Tibial nerve (tissue), 4 donors: ENCODE results near the gene CPAMD8. TPM values are rescaled to one million over a fixed set of nuclear protein-coding genes. Genes with fewer than 3 reads are reported as not detected.
A peak's percentile ranks its signal among the peaks of the same experiment; 100 is the strongest.

ENCODE experiments used
- DNase-seq, 2 donors: peaks; one replicate each; pipeline ENCODE4 v3.0.0-alpha.2; 2019; ENCODE audit warnings: low spot score in 2 of 2
- H3K27ac ChIP-seq, 4 donors: fragments of 200-600 bp; sonication (generic) in 3 of 4; one replicate each; pipeline ENCODE4 v1.5.1; 2017 to 2019; ENCODE audit warnings: mild to moderate bottlenecking in 1 of 4
- H3K27me3 ChIP-seq, 2 donors: fragments of 200-600 bp; sonication (generic) in 1 of 2; one replicate each; pipeline versions ENCODE4 v1.5.1 to v1.6.0; 2017 to 2019
- H3K36me3 ChIP-seq, 3 donors: fragments of 200-600 bp; sonication (generic); one replicate each; pipeline ENCODE4 v1.5.1; 2018 to 2019
- H3K4me1 ChIP-seq, 4 donors: fragments of 200-600 bp; sonication (generic) in 3 of 4; one replicate each; pipeline ENCODE4 v1.5.1; 2017 to 2019
- H3K4me3 ChIP-seq, 4 donors: fragments of 200-600 bp; sonication (generic) in 3 of 4; one replicate each; pipeline ENCODE4 v1.5.1; 2017 to 2019; ENCODE audit warnings: mild to moderate bottlenecking in 1 of 4, moderate library complexity in 1 of 4
- H3K9me3 ChIP-seq, 4 donors: fragments of 200-600 bp; sonication (generic) in 3 of 4; one replicate each; pipeline ENCODE4 v1.5.1; 2017 to 2019
- EP300 ChIP-seq, 2 donors: sonication (generic); formaldehyde crosslinking; IDR thresholded peaks; one replicate each; pipeline ENCODE4 v1.6.1; 2017; ENCODE audit warnings: antibody characterized with exemption in 2 of 2, mild to moderate bottlenecking in 1 of 2
- POLR2A ChIP-seq, 2 donors: fragments of 450-650 bp; IDR thresholded peaks; one replicate each; pipeline ENCODE4 v1.6.1; 2017; ENCODE audit warnings: antibody characterized with exemption in 2 of 2, mild to moderate bottlenecking in 2 of 2, moderate library complexity in 2 of 2
- WGBS, 2 donors: methylation state at CpG; one replicate each; pipeline ENCODE4 v1.1.5; 2018; 5-methylcytosine and 5-hydroxymethylcytosine counted together
- total RNA-seq, 4 donors: library from RNA; depleted of rRNA; stranded (reverse); fragments of >200 nt; gene quantifications; one replicate each; pipeline ENCODE4 v1.1.0, GENCODE V29; 2016
- TF ChIP-seq, protein P1 (sequence below), 5 experiments: fragments of 200-600 bp in 3 of 5; fragments of 450-650 bp in 2 of 5; sonication (generic) in 3 of 5; IDR thresholded peaks; one replicate each; pipeline ENCODE4 v1.5.1; 2016 to 2019; ENCODE audit warnings: antibody characterized with exemption in 5 of 5, mild to moderate bottlenecking in 3 of 5, moderate library complexity in 2 of 5

Gene CPAMD8
- total RNA-seq, 4 donors from 2014 or later, result 9.8 to 26.3 (median 14.4) TPM

DNA sequence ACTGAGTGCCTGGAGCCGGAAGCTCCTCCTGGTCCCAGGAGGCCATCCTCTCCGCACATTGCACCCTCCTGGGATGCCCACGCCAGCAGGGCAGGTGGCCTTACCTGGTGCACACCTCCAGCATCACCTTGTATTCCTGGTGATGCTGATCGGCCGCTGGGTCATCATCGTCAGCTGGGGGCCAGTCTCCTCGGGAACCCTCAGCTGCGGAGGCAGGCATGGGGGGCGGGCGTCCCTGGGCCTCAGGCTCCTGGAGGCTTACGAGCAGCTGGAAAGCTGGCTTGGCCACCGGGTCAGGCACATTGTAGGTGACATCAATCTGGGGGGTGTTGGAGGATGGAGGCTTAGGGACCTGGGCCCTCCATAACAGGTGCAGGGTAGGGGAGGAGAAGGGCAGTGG lies 124.1 kb downstream of the CPAMD8 start:
- TF ChIP-seq POLR2A (IDR thresholded peaks at IDR 0.05) (no peak), EP300 (IDR thresholded peaks at IDR 0.05) (no peak)
- TF ChIP-seq, protein P1, sequence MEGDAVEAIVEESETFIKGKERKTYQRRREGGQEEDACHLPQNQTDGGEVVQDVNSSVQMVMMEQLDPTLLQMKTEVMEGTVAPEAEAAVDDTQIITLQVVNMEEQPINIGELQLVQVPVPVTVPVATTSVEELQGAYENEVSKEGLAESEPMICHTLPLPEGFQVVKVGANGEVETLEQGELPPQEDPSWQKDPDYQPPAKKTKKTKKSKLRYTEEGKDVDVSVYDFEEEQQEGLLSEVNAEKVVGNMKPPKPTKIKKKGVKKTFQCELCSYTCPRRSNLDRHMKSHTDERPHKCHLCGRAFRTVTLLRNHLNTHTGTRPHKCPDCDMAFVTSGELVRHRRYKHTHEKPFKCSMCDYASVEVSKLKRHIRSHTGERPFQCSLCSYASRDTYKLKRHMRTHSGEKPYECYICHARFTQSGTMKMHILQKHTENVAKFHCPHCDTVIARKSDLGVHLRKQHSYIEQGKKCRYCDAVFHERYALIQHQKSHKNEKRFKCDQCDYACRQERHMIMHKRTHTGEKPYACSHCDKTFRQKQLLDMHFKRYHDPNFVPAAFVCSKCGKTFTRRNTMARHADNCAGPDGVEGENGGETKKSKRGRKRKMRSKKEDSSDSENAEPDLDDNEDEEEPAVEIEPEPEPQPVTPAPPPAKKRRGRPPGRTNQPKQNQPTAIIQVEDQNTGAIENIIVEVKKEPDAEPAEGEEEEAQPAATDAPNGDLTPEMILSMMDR (IDR thresholded peaks at IDR 0.05), result no peak
- WGBS, 2 donors, result 92 to 96% methylated on average over 11 to 12 of the region's 12 CpGs
- H3K9me3 ChIP-seq, result peaks cover 0 to 5% (median 0%) of the 10 kb centered on the region in 4 donors
- no peak overlapping the region for H3K4me3 ChIP-seq
- H3K4me1 ChIP-seq, result peaks cover 0 to 7% (median 5%) of the 10 kb centered on the region in 4 donors
- DNase-seq, result no peak
- no peaks in the 10 kb centered on the region for H3K36me3 ChIP-seq
- no peaks in the 10 kb centered on the region for H3K27me3 ChIP-seq
- H3K27ac ChIP-seq, result no peak overlapping the region

GRCh38 chr19:16901491-16902175 lies 125.0 kb downstream of the CPAMD8 start:
- Histone ChIP-seq H3K27me3 (no peaks in the 10 kb centered on the region), H3K27ac (no peak overlapping the region), H3K9me3 (peaks cover 0 to 5% (median 0%) of the 10 kb centered on the region in 4 donors), H3K4me1 (peaks cover 0 to 8% (median 6%) of the 10 kb centered on the region in 4 donors), H3K36me3 (no peaks in the 10 kb centered on the region), H3K4me3 (no peak overlapping the region)
- TF ChIP-seq EP300 (IDR thresholded peaks at IDR 0.05) (no peak), POLR2A (IDR thresholded peaks at IDR 0.05) (no peak)
- TF ChIP-seq, protein P1 (IDR thresholded peaks at IDR 0.05), result no peak
- DNase-seq, result no peak
- 85 to 90% methylated on average over 16 to 19 of the region's 19 CpGs for WGBS, 2 donors

DNA sequence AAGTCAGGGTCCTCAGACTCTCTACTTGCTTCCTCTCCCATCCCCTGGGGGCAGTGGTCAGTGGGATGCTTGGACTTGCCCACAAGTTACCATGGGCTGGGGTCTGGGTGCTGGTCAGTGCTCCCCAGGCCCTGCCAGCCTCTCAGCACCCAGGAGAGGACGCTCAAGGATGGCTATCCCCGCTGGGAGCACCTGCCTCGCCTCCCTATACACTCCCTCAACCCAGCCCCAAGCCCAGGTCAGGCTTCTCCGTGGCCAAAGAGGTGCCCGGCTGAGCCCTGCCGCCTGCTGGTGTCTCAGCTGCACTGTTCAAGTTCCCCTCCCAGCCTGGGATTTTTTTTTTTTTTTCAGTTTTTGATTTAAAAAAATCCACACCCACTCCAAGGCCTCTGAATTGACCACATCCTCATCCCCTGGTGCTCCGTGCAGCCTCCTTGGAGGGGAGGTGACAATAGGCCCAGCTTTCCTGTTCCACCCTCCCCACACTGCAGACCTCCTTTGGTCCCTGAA lies 127.0 kb downstream of the CPAMD8 start:
- DNase-seq, result no peak
- Histone ChIP-seq H3K27ac (no peak overlapping the region), H3K4me3 (no peak overlapping the region), H3K4me1 (peaks cover 0 to 25% (median 11%) of the 10 kb centered on the region in 4 donors), H3K36me3 (no peaks in the 10 kb centered on the region), H3K27me3 (no peaks in the 10 kb centered on the region), H3K9me3 (peaks cover 0 to 4% (median 0%) of the 10 kb centered on the region in 4 donors)
- TF ChIP-seq POLR2A (IDR thresholded peaks at IDR 0.05), result no peak
- TF ChIP-seq, protein P1 (IDR thresholded peaks at IDR 0.05), result peak; percentile 30 to 54 (median 49)
- 34 to 37% methylated on average over 7 of the region's 7 CpGs for WGBS, 2 donors

- peaks cover 0 to 25% (median 11%) of the 10 kb centered on the region in 4 donors for H3K4me1 ChIP-seq
- H3K27me3 ChIP-seq, result no peaks in the 10 kb centered on the region
- no peak overlapping the region for H3K4me3 ChIP-seq
- DNase-seq, result no peak
- H3K36me3 ChIP-seq, result no peaks in the 10 kb centered on the region
- H3K9me3 ChIP-seq, result no peaks in the 10 kb centered on the region
- peak overlapping the region in 1 of 4 donors; percentile 83 for H3K27ac ChIP-seq
- 85 to 88% methylated on average over 12 of the region's 12 CpGs for WGBS, 2 donors
- TF ChIP-seq POLR2A (IDR thresholded peaks at IDR 0.05), result no peak
Measured at GRCh38 chr19:16898361-16899015, 128.1 kb downstream of the CPAMD8 start.

GRCh38 chr19:16897856-16898161 lies 128.8 kb downstream of the CPAMD8 start:
- Histone ChIP-seq H3K27ac (peak overlapping the region; percentile 67 to 84 (median 80)), H3K4me3 (peak overlapping the region; percentile 50 to 68 (median 57)), H3K4me1 (peaks cover 0 to 25% (median 13%) of the 10 kb centered on the region in 4 donors), H3K36me3 (no peaks in the 10 kb centered on the region), H3K27me3 (no peaks in the 10 kb centered on the region), H3K9me3 (no peaks in the 10 kb centered on the region)
- no peak for DNase-seq
- TF ChIP-seq POLR2A (IDR thresholded peaks at IDR 0.05), result no peak
- TF ChIP-seq, protein P1 (IDR thresholded peaks at IDR 0.05), result peak in 1 of 5 experiments; percentile 0
- TF ChIP-seq EP300 (IDR thresholded peaks at IDR 0.05), result no peak
- WGBS, 2 donors, result 14 to 16% methylated on average over 21 to 30 of the region's 30 CpGs
